Measurements from ENCODE around the gene PGC. TPM values are rescaled to one million over a fixed set of nuclear protein-coding genes. Genes with fewer than 3 reads are reported as not detected.

PGC gene
- total and polyA plus RNA-seq, 2 donors (not counting 1 experiment from before 2014, with no cell fraction given), result not detected

GRCh38 chr6:41727705-41728072, 19.5 kb downstream of the PGC start:
- 90% methylated on average over 3 of the region's 3 CpGs for WGBS (ENCODE audit: insufficient coverage)
- DNase-seq (no peak), ATAC-seq (ENCODE audit: low read depth) (no peak)
- Mint-ChIP-seq H3K4me3 (peak overlapping the region; percentile 93), H3K9me3 (ENCODE audit: insufficient read depth) (no peaks in the 10 kb centered on the region), H3K4me1 (peaks cover 92% of the 10 kb centered on the region), H3K27ac (peak overlapping the region; percentile 94), H3K27me3 (no peaks in the 10 kb centered on the region)
- Histone ChIP-seq H3K4me3 (ENCODE audit: control extremely low read depth in 1 of 5, extremely low read depth in 1 of 5, insufficient read depth in 1 of 5, low read depth in 2 of 5, low read length in 4 of 5) (peak overlapping the region in 4 of 5 experiments; percentile 16 to 89 (median 53)), H3K27ac (ENCODE audit: low read length in 2 of 2) (peak overlapping the region; percentile 87 to 93), H4K20me1 (ENCODE audit: control insufficient read depth, insufficient read depth, low read length, poor library complexity, severe bottlenecking) (peaks cover 14% of the 10 kb centered on the region), H2AFZ (ENCODE audit: insufficient read depth, low read depth, low read length, poor library complexity, severe bottlenecking) (no peak overlapping the region), H3K9me3 (ENCODE audit: control extremely low read depth in 1 of 3, control insufficient read depth in 2 of 3, insufficient read depth in 1 of 3, low read length in 2 of 3) (no peaks in the 10 kb centered on the region), H3K9ac (ENCODE audit: low read length) (peak overlapping the region; percentile 78), H3K4me1 (ENCODE audit: control insufficient read depth in 2 of 2, insufficient read depth in 2 of 2, low read length in 2 of 2) (peaks cover 91 to 98% of the 10 kb centered on the region in 2 donors), H3K36me3 (replicated peaks in 1 of 2; ENCODE audit: control extremely low read depth in 1 of 2, control insufficient read depth in 1 of 2, extremely low read depth in 1 of 2, insufficient read depth in 2 of 2, low read length in 1 of 2) (peaks cover 0 to 13% of the 10 kb centered on the region in 2 experiments), H3K4me2 (replicated peaks; ENCODE audit: low read depth, low read length, poor library complexity, severe bottlenecking) (peak overlapping the region; percentile 90), H3K27me3 (replicated peaks in 1 of 4; ENCODE audit: control extremely low read depth in 1 of 4, control insufficient read depth in 3 of 4, insufficient read depth in 4 of 4, low read length in 3 of 4) (no peaks in the 10 kb centered on the region), H3K79me2 (ENCODE audit: control insufficient read depth, insufficient read depth, low read length) (peaks cover 100% of the 10 kb centered on the region)
- CTCF ChIA-PET, result interaction anchor here (0.9 to 9.1 kb wide), 4 partner anchors 8 to 44 kb away, joined by 3 to 176 read pairs (median 4); no protein-coding TSS in a partner anchor
- intact Hi-C loops (cut with micrococcal nuclease), result loop anchor here (10.0 kb wide), 1 partner anchor 297 kb away; no protein-coding TSS in a partner anchor
- POLR2A ChIA-PET, result interaction anchor here (0.9 to 9.4 kb wide), 3 partner anchors 11 to 24 kb away, joined by 5 to 342 read pairs (median 9); no protein-coding TSS in a partner anchor
- TF ChIP-seq CTCF (IDR thresholded peaks at IDR 0.05) (no peak), EZH2 (IDR thresholded peaks at IDR 0.05; ENCODE audit: borderline replicate concordance, insufficient read depth, low read depth, low read length, poor library complexity, severe bottlenecking) (no peak)

- H3K9me3 ChIP-seq (ENCODE audit: control extremely low read depth in 1 of 3, control insufficient read depth in 2 of 3, insufficient read depth in 1 of 3, low read length in 2 of 3), result no peaks in the 10 kb centered on the region
- peaks cover 21% of the 10 kb centered on the region for H4K20me1 ChIP-seq (ENCODE audit: control insufficient read depth, insufficient read depth, low read length, poor library complexity, severe bottlenecking)
- peak overlapping the region; percentile 90 for H3K4me2 ChIP-seq (replicated peaks; ENCODE audit: low read depth, low read length, poor library complexity, severe bottlenecking)
- Mint-ChIP-seq H3K4me3 (peak overlapping the region; percentile 93), H3K9me3 (ENCODE audit: insufficient read depth) (no peaks in the 10 kb centered on the region), H3K27me3 (no peaks in the 10 kb centered on the region), H3K27ac (peak overlapping the region; percentile 94), H3K4me1 (peaks cover 97% of the 10 kb centered on the region)
- H2AFZ ChIP-seq (ENCODE audit: insufficient read depth, low read depth, low read length, poor library complexity, severe bottlenecking), result no peak overlapping the region
- H3K9ac ChIP-seq (ENCODE audit: low read length), result peak overlapping the region; percentile 78
- H3K4me3 ChIP-seq (ENCODE audit: control extremely low read depth in 1 of 5, extremely low read depth in 1 of 5, insufficient read depth in 1 of 5, low read depth in 2 of 5, low read length in 4 of 5), result peak overlapping the region in 4 of 5 experiments; percentile 9 to 89 (median 50)
- no peak for DNase-seq
- peaks cover 96 to 100% of the 10 kb centered on the region in 2 donors for H3K4me1 ChIP-seq (ENCODE audit: control insufficient read depth in 2 of 2, insufficient read depth in 2 of 2, low read length in 2 of 2)
- H3K27ac ChIP-seq (ENCODE audit: low read length in 2 of 2), result peak overlapping the region; percentile 87 to 93
- CTCF ChIA-PET, result interaction anchor here (0.9 to 9.1 kb wide), 2 partner anchors 13 to 20 kb away, joined by 3 to 176 read pairs; no protein-coding TSS in a partner anchor
- TF ChIP-seq CTCF (IDR thresholded peaks at IDR 0.05) (no peak), EZH2 (IDR thresholded peaks at IDR 0.05; ENCODE audit: borderline replicate concordance, insufficient read depth, low read depth, low read length, poor library complexity, severe bottlenecking) (no peak)
- ATAC-seq (ENCODE audit: low read depth), result no peak
- intact Hi-C loops (cut with micrococcal nuclease), result loop anchor here (10.0 kb wide), 1 partner anchor 298 kb away; no protein-coding TSS in a partner anchor
- H3K36me3 ChIP-seq (replicated peaks in 1 of 2; ENCODE audit: control extremely low read depth in 1 of 2, control insufficient read depth in 1 of 2, extremely low read depth in 1 of 2, insufficient read depth in 2 of 2, low read length in 1 of 2), result peaks cover 0 to 16% of the 10 kb centered on the region in 2 experiments
- H3K79me2 ChIP-seq (ENCODE audit: control insufficient read depth, insufficient read depth, low read length), result peaks cover 100% of the 10 kb centered on the region
- POLR2A ChIA-PET, result interaction anchor here (9.4 kb wide), 1 partner anchor 23 kb away, joined by 342 read pairs; no protein-coding TSS in a partner anchor
- WGBS (ENCODE audit: insufficient coverage), result no CpG with 5 or more reads among the region's 7 CpGs
- H3K27me3 ChIP-seq (replicated peaks in 1 of 4; ENCODE audit: control extremely low read depth in 1 of 4, control insufficient read depth in 3 of 4, insufficient read depth in 4 of 4, low read length in 3 of 4), result no peaks in the 10 kb centered on the region
Observed at GRCh38 chr6:41726876-41727275, 20.3 kb downstream of the PGC start.
